HG03039 (cell line): Measurements from ENCODE around the gene PRR3.

Experiments
- ATAC-seq: cut with Tn5 transposase; IDR thresholded peaks from one replicate; pipeline ENCODE4 v1.9.1; 2021; ENCODE audit warnings: mild to moderate bottlenecking, moderate library complexity; ENCODE audit not compliant: unreplicated experiment

The PRR3 gene

GRCh38 chr6:30533460-30534294 is 23.4 kb upstream of the PRR3 start:
- no peak for ATAC-seq

DNA sequence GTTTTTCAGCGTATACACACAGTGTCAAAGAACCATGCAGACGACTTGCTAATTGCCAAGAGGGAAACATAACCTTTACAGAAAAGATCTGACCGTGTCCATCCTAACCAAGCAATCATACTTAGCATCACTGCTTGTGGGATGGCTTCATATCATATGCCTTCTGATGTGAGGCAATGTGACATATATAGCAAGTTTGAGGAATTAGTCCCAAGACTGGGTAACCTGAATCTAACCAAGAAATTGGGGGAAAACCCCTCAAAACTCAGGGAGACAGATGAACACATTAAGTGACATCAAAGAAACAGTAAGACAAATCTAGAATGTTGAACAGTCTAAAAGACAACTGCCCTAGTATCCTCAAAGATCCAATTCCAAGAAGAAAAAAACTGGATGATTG is 19.2 kb upstream of the PRR3 start:
- no peak for ATAC-seq

DNA sequence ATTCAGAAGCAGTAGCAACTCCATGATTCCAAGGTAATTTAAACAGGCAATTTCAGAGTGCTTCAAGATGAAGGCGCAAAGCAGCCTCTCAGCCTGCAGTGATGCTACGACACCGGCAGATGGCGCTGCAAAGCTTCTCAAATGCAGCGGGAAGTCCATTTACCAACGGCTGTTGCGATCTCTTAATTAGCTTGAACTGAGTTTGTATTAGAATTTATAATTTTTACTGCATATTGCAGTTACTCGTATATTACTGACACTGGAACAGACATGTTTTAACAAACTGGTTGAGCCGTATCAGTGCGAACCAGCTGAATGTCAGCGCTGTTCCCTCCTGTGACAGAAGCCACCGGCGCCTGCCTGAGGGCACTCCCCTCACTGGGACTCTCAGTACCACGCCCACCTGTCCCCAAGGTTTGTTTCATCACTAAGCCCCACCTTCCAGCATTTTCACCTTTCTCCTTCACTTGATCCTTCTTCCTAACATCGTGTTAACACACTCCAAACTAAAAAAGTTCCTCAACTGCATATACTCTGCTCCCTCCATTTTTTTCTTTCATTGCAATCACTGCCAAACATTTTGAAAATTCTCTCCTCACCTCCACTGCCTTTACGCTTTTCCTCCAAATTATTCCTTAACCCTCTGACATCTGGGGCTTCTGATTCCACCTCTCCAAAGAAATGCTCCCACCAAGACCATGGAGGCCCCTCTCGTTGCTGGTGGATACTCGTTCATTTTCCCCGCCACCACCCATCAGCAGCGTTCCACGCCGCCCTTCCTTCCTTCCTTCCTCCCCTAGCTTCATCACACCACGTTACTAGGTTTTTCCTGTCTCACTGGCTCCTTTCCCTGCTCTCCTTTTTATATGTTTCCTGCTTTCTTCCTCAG is 15.3 kb upstream of the PRR3 start:
- ATAC-seq = no peak

- no peak for ATAC-seq
Observed at GRCh38 chr6:30542404-30542725, 14.7 kb upstream of the PRR3 start.

DNA sequence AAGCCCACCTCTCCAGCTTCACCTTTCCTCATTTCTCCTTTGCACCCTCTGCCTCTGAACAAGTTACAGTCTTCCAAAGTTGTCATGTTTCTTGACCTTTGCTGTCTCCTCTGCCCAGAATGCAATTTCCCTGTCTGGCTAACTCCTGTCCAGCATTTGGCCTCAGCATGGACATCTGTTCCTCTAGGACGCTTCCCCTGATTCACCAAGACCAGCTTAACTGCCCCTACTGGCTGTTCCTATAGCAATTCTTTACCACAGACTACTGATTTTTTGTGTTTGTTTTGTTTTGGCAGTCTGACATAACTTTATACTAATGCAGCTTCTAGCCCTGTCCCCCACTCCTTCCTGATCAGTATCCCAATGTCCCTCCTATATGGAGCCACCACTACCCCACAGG is 14.2 kb upstream of the PRR3 start:
- no peak for ATAC-seq

GRCh38 chr6:30543821-30544220 is 13.3 kb upstream of the PRR3 start:
- no peak for ATAC-seq

DNA sequence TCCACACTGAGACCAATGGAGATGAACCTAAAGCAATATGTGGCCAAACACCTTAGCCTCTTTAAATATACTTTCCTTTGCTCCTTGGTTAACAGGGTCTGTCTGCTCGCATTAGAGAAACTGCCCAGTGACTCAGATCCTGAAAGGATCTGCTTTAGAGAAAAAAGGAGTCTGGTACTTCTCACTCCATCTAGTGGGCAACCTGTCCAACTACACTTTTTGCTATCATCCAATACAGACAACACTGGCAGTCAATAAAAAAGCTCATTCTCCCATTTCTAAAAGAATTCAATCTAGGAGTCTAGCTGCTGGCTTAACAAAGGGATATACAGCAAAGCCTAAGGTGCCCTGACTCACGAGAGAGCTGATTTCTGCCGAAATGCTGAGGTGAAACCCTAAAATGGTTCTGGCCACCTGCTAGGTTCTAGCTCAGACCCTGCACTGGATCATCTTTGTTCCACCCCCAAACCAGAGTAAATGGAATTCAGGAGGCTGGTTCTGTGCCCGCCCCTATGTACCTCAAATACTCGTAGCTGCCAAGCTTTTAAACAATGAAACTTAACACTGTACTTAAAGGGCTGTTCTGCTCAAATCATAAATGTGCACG is 12.3 kb upstream of the PRR3 start:
- ATAC-seq = no peak

- no peak for ATAC-seq
Observed at GRCh38 chr6:30547454-30547853, 9.6 kb upstream of the PRR3 start.

DNA sequence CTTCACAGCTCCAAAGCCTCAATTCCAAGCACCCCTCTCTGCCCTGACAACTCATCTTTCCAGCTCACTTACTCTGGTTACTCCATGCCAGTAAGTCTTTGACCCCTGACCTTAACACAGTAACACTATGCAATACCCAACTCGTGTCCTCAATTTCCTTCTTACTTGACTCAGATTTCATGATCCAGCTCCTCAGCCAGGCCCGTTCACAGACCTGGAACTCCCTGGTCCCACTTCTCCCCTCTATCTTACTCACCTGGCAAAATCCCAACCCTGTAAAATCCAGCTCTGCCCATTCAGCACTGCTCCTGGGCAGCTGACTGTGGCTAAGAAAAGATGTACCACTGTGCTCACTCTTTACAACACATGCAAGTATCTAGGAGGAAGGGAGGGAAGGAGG is 8.7 kb upstream of the PRR3 start:
- no peak for ATAC-seq

DNA sequence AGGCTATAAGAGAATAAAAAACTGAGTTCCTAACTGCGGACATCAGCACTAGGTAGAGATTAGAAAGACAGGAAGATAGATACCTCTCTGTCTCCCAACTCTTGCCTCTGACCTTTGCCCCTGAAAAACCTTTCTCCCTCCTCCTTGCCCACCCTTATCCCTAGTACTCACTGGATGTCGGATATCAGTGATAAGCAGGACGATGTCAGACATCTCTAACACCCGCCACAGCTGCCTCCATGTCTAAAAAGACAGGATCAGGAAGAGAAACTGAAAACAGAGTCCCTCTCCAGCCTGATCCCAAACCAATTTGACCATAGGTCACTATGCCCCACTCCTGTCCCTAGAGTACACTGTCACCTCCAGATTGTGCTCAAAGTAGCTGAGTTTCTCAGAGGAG is 2.7 kb upstream of the PRR3 start:
- ATAC-seq = no peak

DNA sequence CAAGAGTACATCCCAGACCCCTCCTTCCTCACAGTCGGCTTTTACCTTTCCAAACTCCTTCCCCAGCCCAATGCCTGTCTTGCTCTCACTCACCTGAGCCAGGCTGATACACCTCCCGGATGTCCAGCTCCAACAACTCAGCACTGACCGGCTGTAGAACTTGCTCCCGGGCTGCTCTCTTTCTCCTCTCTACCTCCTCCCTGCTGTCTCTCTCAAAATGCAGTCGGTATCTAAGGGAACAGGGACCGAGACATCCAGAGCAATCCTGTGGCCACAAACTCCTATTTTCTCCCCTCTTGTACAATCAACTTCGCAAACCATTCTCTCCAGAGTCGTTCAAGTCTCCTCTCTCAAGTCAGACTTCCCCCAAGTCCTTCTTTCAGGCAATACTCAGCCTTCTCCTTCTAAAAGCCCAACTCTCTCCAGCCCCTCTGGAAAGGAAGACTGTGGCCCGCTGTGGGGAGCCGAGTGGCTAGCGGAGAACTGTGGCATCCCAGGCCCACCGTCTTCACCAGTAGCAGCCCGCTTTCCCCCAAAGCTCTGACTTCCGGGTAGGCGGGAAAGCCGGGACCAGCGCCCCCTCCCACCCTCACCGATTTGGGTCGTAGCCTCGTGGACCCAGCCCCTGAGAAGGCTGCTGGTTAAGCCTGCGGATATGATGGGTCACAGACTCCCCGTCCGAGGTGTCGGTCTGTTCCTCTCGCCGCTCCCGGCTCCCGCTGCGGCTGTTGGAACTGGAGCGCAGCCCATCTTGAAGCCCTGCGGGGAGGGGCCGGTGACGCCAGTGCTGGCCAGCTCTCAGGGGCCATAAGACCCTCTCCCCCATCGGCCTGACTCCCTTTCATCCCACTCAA is 1.9 kb upstream of the PRR3 start:
- ATAC-seq = no peak

DNA sequence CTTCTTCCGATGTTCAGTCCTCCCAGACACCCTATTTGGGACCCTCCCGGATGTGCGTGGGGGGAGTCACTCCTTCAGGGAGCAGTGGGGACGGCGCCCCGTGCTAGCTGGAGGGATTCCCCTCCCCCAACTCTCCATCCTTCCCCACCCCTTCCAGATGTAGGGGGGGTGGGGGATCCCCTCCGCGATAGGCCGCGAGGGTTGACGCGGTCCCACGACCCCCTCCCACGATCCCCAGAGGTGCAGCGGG is 1.4 kb upstream of the PRR3 start:
- ATAC-seq = no peak

GRCh38 chr6:30556066-30556905 is 809 bp upstream of the PRR3 start, which contains the start of gene GNL1:
TSS of gene GNL1 (minus strand) at chr6:30556489. CDS start at chr6:30556203, 286 bp downstream.
- ATAC-seq = peak; percentile 70

DNA sequence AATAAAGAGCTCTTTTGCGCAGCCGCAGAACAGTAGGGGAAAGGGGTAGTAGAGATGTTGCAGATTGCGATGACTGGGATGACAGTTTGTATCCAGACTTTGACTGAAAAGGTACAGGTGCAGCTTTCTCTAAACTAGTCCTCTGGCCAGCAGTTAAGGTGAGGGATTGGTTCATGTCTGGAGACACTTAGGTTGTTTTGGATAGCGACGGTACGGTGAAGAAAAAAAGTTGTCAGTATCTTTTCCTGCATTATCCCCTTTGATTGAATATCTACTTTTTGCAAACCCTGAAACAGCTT is 537 bp downstream of the PRR3 start:
- ATAC-seq = no peak

GRCh38 chr6:30560930-30561329 is 3.8 kb downstream of the PRR3 start:
- ATAC-seq = no peak

- ATAC-seq = no peak
Observed at GRCh38 chr6:30562470-30563425, 5.7 kb downstream of the PRR3 start.

DNA sequence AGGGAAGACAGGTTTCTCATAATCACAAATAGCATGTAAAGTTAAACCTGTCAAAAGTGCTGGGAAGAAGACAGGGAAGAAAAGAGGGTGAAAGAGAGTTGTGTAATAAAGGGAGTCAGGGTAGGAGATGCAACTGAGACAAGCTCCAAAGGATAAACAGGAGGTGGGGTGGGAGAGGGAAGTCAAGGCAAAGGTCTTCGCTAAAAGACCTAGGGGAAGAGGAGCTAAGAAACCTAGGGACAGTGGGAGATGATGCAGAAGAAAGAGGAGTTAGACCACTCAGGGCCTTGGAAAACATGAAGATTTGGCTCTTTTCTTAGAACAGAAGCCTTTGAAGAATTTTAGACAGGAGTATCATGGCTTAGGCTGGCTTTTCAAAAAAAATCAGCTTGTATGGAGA is 7.0 kb downstream of the PRR3 start:
- no peak for ATAC-seq

DNA sequence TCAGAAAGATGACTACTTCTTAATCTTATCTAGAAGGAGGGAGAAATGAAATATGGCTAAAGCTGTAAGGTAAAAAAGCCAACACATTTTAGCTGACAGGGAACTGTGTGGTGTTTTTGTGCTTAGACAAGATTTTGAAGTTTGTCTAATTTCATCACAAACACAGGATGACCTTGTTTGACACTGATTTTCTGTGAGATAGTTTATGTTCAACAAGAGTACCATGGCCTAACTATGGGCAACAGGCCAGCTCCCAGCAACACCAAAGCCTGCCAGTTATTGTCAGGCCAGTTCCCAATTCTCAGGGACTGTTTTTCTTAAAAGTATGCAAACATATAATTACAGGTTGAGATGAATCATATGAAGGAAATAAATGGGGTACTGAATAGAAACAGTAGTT is 8.7 kb downstream of the PRR3 start:
- ATAC-seq = no peak

DNA sequence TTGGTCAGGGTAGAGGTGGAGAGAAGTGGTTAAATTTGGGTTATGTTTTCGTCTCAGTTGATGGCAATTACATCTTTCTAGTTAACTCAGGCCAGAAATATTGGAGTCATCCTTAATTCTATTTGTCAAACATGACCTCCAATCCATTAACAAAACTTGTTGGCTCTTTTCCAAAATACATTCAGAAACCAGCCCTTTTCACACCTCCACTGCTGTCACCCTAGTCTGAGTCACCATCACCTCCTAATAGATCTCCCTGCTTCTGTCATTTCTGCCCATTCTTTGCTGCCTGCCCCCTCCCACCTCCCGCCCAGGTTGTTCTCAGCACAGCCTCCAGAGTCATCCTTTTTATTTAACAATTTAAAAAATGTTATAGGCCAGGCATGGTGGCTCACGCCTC is 11.2 kb downstream of the PRR3 start:
- ATAC-seq = no peak
